ENCODE data around the gene TMEM132C.
"Not testable (repeated sequence)": the region's sequence is repeated elsewhere in the genome, so short reads cannot be mapped to it uniquely, and the experiment has no call there.

Gene TMEM132C

GRCh38 chr12:128267131-128267622 lies at the start of gene TMEM132C:
TMEM132C (plus strand) TSS chr12:128267170; CDS start chr12:128267403, 233 bp downstream.
- DNase-seq, result no peak

DNA sequence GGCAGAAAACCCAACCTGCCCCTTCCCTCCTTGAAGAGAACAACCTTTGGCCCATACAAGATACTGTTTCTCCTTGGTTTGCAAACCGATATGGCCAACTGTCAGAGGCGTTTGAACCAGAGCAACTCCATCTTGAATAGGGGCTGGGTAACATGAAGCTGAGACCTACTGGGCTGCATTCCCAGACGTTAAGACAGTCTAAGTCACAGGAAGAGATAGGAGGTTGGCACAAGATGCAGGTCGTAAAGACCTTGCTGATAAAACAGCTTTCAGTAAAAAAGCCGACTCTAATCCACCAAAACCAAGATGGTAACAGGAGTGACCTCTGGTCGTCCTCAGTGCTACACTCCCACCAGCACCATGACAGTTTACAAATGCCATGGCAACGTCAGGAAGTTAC lies 42.7 kb upstream of the TMEM132C start:
- DNase-seq, result no peak

- no peak for DNase-seq
Measured at GRCh38 chr12:128228581-128228980, 38.4 kb upstream of the TMEM132C start.

DNA sequence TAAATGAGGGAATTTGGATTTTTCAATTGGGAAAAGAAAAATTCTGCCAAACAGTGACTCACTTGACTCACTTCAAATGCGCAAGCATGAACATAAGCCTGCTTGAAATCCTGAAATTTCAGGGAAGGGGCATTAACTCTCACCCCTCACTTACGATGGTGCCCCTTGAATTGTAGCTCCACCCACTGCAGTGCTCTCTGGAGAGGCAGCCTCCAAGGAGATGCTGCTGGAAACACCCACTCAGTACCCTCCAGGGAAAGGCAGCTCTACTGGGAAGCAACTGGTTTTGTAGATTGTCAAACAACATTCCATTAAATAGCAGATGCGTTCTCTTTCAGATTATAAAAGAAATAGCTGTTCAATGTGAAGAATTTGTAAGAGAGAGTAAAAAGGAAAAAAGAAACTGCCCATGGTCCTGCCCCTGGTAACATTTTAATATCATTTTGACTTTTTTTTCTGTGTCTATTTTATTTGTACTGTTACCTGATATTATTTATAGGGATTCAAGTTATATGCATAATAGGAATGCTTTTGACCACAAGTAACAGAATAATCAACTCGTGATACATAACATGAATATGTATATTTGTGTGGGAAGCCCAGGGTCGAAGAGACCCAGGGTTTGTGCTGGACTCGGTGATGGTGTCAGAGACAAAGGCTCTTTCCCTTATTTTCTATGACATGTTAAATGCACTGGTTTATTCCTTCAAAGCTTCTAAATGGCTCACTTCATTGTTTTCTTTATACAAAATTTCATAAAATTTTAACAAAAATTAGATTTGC lies 31.1 kb upstream of the TMEM132C start:
- DNase-seq, result no peak

DNA sequence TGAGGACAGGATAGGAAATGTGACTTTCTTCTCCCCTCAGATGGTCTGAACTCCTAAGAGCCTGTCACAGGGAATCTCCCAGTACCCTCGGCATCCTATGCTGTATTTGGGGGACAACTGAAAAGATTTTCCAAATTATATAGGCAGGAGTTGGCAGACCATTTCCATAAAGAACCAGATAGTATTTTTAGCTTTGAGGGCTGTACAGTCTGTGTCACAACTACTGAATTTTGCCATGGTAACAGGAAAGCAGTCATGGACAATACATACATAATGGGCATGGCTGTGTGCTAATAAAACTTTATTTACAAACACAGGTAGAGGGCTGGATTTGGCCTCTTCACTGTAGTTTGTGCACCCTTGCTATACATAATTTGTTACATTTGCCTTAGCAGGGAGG lies 30.4 kb upstream of the TMEM132C start:
- no peak for DNase-seq

DNA sequence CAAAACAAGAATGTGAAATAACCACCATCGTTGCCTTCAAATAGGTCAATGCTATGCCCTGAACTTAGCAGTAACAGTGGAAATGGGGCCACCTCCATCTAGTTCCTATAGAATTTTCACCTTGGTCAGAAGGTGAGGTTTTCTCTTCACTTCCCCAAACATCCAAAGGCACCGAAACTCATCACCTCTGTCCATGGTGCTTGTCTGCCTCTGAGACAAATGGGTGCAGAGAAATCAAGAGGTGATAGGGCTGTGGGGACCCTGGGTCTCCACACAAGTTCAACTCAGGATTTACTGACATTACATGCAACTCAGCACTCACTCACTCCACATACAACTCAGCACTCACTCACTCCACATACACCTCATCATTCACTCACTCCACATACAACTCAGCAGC lies 26.2 kb upstream of the TMEM132C start:
- no peak for DNase-seq

GRCh38 chr12:128245121-128245520 lies 21.8 kb upstream of the TMEM132C start:
- no peak for DNase-seq

- no peak for DNase-seq
Measured at GRCh38 chr12:128245905-128246304, 21.1 kb upstream of the TMEM132C start.

GRCh38 chr12:128250096-128250495 lies 16.9 kb upstream of the TMEM132C start:
- DNase-seq, result no peak

DNA sequence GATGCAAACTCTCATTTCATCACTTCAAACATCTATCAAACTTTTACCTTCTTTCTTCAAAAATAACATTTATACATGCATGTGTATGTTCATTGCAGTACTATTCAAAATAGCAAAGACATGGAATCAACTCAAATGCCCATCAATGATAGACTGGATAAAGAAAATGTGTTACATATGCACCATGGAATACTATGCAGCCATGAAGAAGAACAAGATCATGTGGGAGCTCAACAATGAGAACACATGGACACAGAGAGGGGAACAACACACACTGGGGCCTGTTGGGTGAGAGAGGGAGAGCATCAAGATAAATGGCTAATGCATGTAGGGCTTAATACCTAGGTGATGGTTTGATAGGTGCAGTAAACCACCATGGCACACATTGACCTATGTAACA lies 13.1 kb upstream of the TMEM132C start:
- not testable (repeated sequence) for DNase-seq

DNA sequence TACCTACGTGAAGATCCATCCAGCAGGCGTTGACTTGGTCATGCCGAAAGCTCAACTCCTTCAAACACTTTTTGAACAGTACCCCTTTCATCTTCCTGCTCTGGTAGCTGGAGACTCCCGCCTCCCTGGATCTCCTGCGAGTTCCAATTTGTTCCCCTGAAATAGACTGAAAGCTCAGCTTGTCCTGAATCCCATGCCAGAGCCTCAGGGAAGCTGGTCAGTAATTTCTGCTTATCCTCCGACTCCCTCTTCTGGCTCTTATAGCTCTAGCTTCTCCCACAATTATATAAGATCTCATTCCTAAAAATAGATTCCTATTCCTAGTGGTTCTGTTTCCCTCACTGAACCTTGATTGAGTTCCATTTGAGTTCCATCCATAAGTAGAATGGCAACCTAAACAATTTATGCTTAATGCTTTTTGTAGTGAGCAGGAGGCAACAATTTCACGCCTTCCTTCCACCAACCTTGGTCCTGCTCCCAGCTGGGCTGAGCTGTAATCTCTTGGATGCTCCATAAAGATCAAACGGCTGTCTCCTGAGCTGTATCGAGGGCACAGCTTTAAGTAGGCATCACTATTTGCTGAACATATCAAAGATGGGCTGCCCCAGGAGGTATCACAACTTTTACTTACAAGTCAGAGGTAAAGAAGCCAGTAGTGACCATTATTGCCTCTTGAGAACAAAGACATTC lies 8.0 kb upstream of the TMEM132C start:
- DNase-seq, result no peak

DNA sequence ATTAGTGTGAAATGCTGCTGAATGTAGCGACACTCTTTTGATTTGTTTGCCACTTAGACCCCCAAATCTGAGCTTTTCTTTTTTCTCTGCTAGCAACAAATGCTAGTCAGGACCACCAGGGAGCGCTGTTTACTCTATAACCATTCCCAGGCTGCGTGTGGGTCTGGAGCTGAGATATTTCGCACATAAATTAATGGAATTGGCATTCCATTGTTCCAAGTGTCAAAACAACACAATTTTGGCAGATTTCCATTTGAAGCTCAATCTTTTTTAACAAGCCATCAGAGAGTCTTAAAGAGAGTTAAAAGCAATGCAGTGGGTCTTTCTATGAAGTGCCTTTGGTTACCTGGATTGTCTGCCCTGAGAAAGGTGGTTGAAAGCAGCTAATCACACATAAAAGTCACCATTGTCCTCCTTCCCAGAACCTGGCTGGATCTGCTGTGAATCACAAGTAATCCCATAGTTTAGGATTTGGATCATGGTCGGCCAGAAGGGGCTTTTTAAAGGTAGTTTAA lies 7.4 kb upstream of the TMEM132C start:
- DNase-seq, result no peak

GRCh38 chr12:128261757-128262156 lies 5.2 kb upstream of the TMEM132C start:
- no peak for DNase-seq

DNA sequence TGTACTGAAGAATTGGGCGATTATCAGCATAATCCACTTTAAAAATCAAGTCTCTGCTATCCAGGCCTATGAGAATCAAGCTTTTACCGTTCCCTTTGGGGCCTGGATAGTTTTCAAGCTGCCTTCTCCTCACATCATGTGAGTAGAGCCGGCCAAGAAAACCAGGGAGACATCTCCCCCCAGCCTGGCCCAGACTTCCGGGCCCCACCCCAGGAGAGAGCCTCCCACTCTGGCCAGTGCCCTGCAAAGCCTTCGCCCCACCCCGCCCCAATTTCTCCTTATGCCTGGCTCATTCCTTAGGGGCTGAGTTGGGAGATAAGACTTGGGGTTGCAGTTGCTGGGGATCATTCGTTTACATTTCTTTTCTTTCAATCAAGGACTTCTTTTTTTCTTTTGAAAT lies 1.4 kb upstream of the TMEM132C start:
- DNase-seq, result no peak

DNA sequence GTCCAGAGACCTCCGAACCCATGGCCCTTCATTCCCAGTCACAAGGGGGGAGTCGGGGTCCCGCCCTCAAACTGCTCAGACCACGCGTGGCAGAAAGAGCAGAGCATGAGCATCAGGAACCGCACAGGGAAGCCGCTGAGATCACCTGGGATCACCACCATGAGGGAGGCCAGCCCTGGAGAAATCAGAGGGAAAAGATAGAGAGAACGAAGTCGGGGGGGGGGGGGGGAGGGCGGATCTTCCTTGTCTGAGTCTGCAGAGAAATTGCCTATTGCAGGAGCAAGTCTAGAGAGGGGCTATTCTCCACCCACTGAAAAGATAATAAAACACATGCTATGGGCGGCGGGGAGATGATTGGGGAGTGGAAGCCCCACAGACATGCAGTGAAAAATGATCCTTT lies 884 bp upstream of the TMEM132C start:
- DNase-seq, result no peak

- no peak for DNase-seq
Measured at GRCh38 chr12:128266541-128267130, 334 bp upstream of the TMEM132C start.

DNA sequence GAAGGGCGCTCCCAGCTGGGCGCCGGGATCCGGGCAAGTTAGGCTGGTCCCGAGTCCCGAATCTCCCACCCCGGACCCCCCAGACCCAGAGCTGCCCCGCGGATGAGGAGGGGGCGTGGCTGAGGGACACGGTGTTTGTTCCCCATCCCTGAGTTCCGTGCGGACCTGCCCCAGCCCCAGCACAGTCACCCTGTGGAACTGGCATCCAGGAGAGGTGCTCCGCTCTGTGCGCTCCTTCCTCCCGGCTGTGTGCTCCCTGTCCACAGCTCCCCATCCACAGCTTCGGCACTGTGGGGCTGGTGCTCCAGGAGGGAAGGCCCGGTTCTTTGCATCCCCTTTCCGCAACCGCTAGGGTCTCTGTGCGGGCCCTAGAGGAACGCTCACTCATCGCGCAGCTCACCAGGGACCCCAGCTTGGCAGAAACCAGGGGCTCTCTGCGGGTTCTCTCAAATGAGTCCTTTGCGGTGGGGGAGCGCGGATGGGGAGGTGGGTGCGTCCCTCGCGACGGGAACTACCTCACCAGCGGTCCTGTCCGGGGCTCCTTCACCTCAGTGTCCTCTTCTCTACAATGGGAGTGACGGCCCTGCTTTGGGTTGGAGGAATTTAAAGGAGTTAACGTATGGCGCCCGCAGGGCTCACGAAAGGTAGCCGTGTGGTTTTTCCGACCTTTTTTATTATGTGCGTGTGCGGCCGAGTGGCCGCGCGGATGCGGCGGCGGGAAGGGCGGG lies 845 bp downstream of the TMEM132C start:
- no peak for DNase-seq

- DNase-seq, result no peak
Measured at GRCh38 chr12:128268379-128268995, 1.5 kb downstream of the TMEM132C start.

DNA sequence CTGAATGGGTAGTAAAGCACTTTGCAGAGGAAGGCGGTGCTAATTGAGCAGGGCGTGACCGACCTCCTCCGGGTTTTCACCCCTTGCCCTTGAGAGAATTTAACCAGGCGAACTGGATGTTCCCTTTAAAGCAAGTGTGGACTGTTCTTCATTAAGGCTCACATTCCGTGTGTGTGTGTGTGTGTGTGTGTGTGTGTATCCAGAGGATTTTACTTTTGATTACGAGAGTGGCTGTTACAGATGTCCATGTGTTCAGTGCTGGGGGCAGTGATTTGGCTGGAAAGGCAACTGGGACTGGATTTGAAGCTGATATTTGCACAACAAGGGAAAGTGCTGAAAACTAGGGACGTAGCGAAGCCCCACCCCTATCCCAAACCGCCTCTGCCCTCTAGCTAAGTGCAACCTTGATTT lies 2.2 kb downstream of the TMEM132C start:
- DNase-seq, result no peak

GRCh38 chr12:128276471-128276870 lies 9.5 kb downstream of the TMEM132C start:
- DNase-seq, result no peak

GRCh38 chr12:128286970-128287369 lies 20.0 kb downstream of the TMEM132C start:
- no peak for DNase-seq

DNA sequence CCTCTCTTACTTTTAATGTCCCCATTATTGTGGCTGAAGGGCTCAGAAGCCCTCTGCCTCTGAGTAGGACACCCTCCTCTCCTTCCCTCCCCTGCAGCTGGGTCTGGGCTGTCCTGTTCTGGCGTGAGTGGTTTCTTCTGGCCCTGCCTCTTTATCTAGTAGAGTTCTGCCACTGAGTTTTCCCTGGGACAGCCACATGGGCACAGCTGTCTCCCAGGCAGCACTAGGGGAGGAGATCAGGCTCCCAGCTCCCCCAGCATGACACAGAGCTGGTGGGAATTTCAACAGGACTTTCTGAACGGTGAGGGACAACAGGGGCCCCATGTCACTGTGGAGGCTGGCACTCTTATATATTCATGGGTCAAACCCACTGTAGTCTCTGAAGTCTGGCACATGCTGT lies 21.4 kb downstream of the TMEM132C start:
- no peak for DNase-seq

- DNase-seq, result no peak
Measured at GRCh38 chr12:128288896-128289295, 21.9 kb downstream of the TMEM132C start.

Data from amniotic stem cell (primary cell).